H9 (cell line): Measurements from ENCODE around the gene CNOT9. TPM values are rescaled to one million over a fixed set of nuclear protein-coding genes. Genes with fewer than 3 reads are reported as not detected.
"Not testable (repeated sequence)": the region's sequence is repeated elsewhere in the genome, so short reads cannot be mapped to it uniquely, and the experiment has no call there.

Experiments used
- DNase-seq: peaks from one replicate; pipeline ENCODE4 v3.0.0-alpha.2; 2017
- H2AFZ ChIP-seq: one replicate; pipeline ENCODE4 v1.6.1; 2013; ENCODE audit warnings: mild to moderate bottlenecking, low read length, control low read depth, moderate library complexity
- H2AK5ac ChIP-seq: 2 replicates; pipeline ENCODE4 v1.6.1; 2013; ENCODE audit warnings: low read length, control low read depth, mixed read lengths; ENCODE audit not compliant: insufficient read length
- H2BK120ac ChIP-seq: one replicate; pipeline ENCODE4 v1.6.1; 2013; ENCODE audit warnings: low read depth, mild to moderate bottlenecking, low read length, control low read depth, inconsistent platforms; ENCODE audit not compliant: poor library complexity, severe bottlenecking
- H2BK12ac ChIP-seq: 2 replicates; pipeline ENCODE4 v1.6.1; 2013; ENCODE audit warnings: low read length, control low read depth, mixed read lengths, low read depth; ENCODE audit not compliant: insufficient read length
- H2BK15ac ChIP-seq: 2 replicates; pipeline ENCODE4 v1.6.1; 2013; ENCODE audit warnings: low read depth, low read length, control low read depth
- H2BK20ac ChIP-seq: one replicate; pipeline ENCODE4 v1.6.1; 2013; ENCODE audit warnings: low read depth, mild to moderate bottlenecking, low read length, control low read depth, inconsistent platforms; ENCODE audit not compliant: poor library complexity, severe bottlenecking
- H2BK5ac ChIP-seq: 2 replicates; pipeline ENCODE4 v1.6.1; 2013; ENCODE audit warnings: low read length, control low read depth, mixed read lengths; ENCODE audit not compliant: insufficient read length
- H3K14ac ChIP-seq: 2 replicates; pipeline ENCODE4 v1.6.1; 2013; ENCODE audit warnings: low read length, control low read depth; ENCODE audit not compliant: insufficient read depth
- H3K18ac ChIP-seq: 2 replicates; pipeline ENCODE4 v1.6.1; 2013; ENCODE audit warnings: low read depth, mild to moderate bottlenecking, mixed read lengths, low read length, control low read depth; ENCODE audit not compliant: insufficient read length
- H3K23ac ChIP-seq: 2 replicates; pipeline ENCODE4 v1.6.1; 2013; ENCODE audit warnings: low read length, control low read depth, mixed read lengths, low read depth; ENCODE audit not compliant: insufficient read length
- H3K23me2 ChIP-seq: 2 replicates; pipeline ENCODE4 v1.6.1; 2013; ENCODE audit warnings: low read depth, mild to moderate bottlenecking, mixed read lengths, low read length, control low read depth; ENCODE audit not compliant: insufficient read length, poor library complexity, severe bottlenecking
- H3K27ac ChIP-seq: 2 replicates; pipeline ENCODE4 v1.5.1; 2013; ENCODE audit warnings: low read length, control low read depth, mixed read lengths, low read depth; ENCODE audit not compliant: insufficient read length
- H3K27me3 ChIP-seq: 2 replicates; pipeline ENCODE4 v1.6.1; 2013; ENCODE audit warnings: low read length, control low read depth, inconsistent platforms; ENCODE audit not compliant: insufficient read depth
- H3K4ac ChIP-seq: 2 replicates; pipeline ENCODE4 v1.6.1; 2013; ENCODE audit warnings: low read depth, mild to moderate bottlenecking, control low read depth, inconsistent platforms, low read length, moderate library complexity
- H3K4me1 ChIP-seq: 2 replicates; pipeline ENCODE4 v1.6.1; 2013; ENCODE audit warnings: low read length, control low read depth, inconsistent platforms; ENCODE audit not compliant: insufficient read depth
- H3K4me2 ChIP-seq: 2 replicates; pipeline ENCODE4 v1.6.1; 2013; ENCODE audit warnings: low read length, control low read depth, mixed read lengths; ENCODE audit not compliant: insufficient read length, insufficient read depth
- H3K56ac ChIP-seq: 2 replicates; pipeline ENCODE4 v1.6.1; 2013; ENCODE audit warnings: low read depth, mild to moderate bottlenecking, mixed read lengths, low read length, control low read depth; ENCODE audit not compliant: insufficient read length
- H3K79me1 ChIP-seq: 2 replicates; pipeline ENCODE4 v1.6.1; 2013; ENCODE audit warnings: low read depth, mild to moderate bottlenecking, moderate library complexity, low read length, control low read depth, inconsistent platforms; ENCODE audit not compliant: insufficient read depth, poor library complexity, severe bottlenecking
- H3K79me2 ChIP-seq: 2 replicates; pipeline ENCODE4 v1.6.1; 2013; ENCODE audit warnings: low read length, control low read depth, inconsistent platforms; ENCODE audit not compliant: insufficient read depth
- H3K9ac ChIP-seq: 2 replicates; pipeline ENCODE4 v1.6.1; 2013; ENCODE audit warnings: low read length, control low read depth, mixed read lengths; ENCODE audit not compliant: insufficient read length; ENCODE audit errors: extremely low read depth
- H3K9me3 ChIP-seq: one replicate; pipeline ENCODE4 v1.6.1; 2013; ENCODE audit warnings: low read depth, low read length, inconsistent platforms; ENCODE audit not compliant: control insufficient read depth
- H3T11ph ChIP-seq: one replicate; pipeline ENCODE4 v1.6.1; 2013; ENCODE audit warnings: mild to moderate bottlenecking, low read length, control low read depth, inconsistent platforms
- H4K20me1 ChIP-seq: one replicate; pipeline ENCODE4 v1.6.1; 2013; ENCODE audit not compliant: control insufficient read depth, insufficient read length, insufficient read depth
- H4K5ac ChIP-seq: 2 replicates; pipeline ENCODE4 v1.6.1; 2013; ENCODE audit warnings: low read depth, mild to moderate bottlenecking, mixed read lengths, low read length, control low read depth; ENCODE audit not compliant: insufficient read length
- H4K8ac ChIP-seq: replicated peaks from 2 replicates; pipeline ENCODE4 v1.6.1; 2013; ENCODE audit warnings: low read length, control low read depth, mixed read lengths, low read depth; ENCODE audit not compliant: insufficient read length
- H4K91ac ChIP-seq: 2 replicates; pipeline ENCODE4 v1.6.1; 2013; ENCODE audit warnings: low read depth, mild to moderate bottlenecking, moderate library complexity, mixed read lengths, low read length, control low read depth; ENCODE audit not compliant: insufficient read length
- H3K27ac Mint-ChIP-seq, 3 experiments: 2 replicates in 2 of 3; 3 replicates in 1 of 3; pipeline ENCODE4 v1.8.0; 2020 to 2021; ENCODE audit warnings: mixed read lengths in 3 of 3, mild to moderate bottlenecking in 1 of 3, moderate library complexity in 1 of 3
- H3K27me3 Mint-ChIP-seq: 2 replicates; pipeline ENCODE4 v1.8.0; 2021; ENCODE audit warnings: low read depth, mild to moderate bottlenecking, moderate library complexity, mixed read lengths
- H3K36me3 Mint-ChIP-seq, 3 experiments: 2 replicates in 2 of 3; 3 replicates in 1 of 3; pipeline ENCODE4 v1.8.0; 2020 to 2021; ENCODE audit warnings: low read depth in 3 of 3, mixed read lengths in 3 of 3; ENCODE audit not compliant: insufficient read depth in 1 of 3
- H3K4me1 Mint-ChIP-seq, 2 experiments: 2 replicates each; pipeline ENCODE4 v1.8.0; 2020; ENCODE audit warnings: mixed read lengths in 2 of 2
- H3K4me3 Mint-ChIP-seq, 2 experiments: 2 replicates in 1 of 2; 3 replicates in 1 of 2; pipeline ENCODE4 v1.8.0; 2020 to 2021; ENCODE audit warnings: mild to moderate bottlenecking in 2 of 2, mixed read lengths in 2 of 2, moderate library complexity in 1 of 2
- H3K9me3 Mint-ChIP-seq, 2 experiments: 2 replicates in 1 of 2; 3 replicates in 1 of 2; pipeline ENCODE4 v1.8.0; 2020; ENCODE audit warnings: mild to moderate bottlenecking in 2 of 2, mixed read lengths in 2 of 2, moderate library complexity in 1 of 2
- CTCF ChIP-seq: fragments of 200-600 bp; sonication (generic); conservative IDR thresholded peaks from 3 replicates; pipeline ENCODE4 v1.8.0; 2021; ENCODE audit warnings: antibody characterized with exemption, mild to moderate bottlenecking
- WGBS: extraction: QIAGEN DNeasy Blood & Tissue Kit; methylation state at CpG from one replicate; pipeline ENCODE4 v1.1.7; 2013; ENCODE audit warnings: missing lambda C conversion rate, low lambda C conversion rate, mixed read lengths; ENCODE audit not compliant: insufficient read length; ENCODE audit errors: extremely low coverage; 5-methylcytosine and 5-hydroxymethylcytosine counted together
- total RNA-seq: library from RNA; stranded (reverse); gene quantifications from 2 replicates; pipeline ENCODE4 v1.2.1, GENCODE V29; 2021

The CNOT9 gene
- total RNA-seq, 1 experiment from 2014 or later, result 91.2 TPM

DNA sequence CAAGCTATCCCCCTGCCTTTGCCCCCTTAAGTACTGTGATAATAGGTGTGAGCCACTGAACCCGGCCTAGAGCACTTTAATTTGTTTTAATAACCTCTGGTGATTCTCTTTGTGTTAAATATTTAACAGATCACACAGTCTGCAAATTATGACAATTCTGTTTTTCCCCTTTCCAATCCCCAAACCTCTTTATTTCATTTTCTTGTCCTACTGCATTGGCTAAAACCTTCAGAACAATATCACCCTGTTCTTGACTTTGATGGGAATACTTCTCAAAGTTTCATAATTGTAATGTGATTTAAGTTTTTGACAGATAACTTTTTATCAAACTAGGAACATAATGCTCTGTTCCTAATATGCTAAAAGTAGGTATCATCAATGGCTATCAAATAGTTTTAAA, 45.0 kb upstream of the CNOT9 start:
- H3K4me2 ChIP-seq, result no peak overlapping the region
- H3K9ac ChIP-seq, result no peak overlapping the region
- H4K5ac ChIP-seq, result no peak overlapping the region
- no peak overlapping the region for H3K23ac ChIP-seq
- H2BK20ac ChIP-seq, result no peak overlapping the region
- no peak overlapping the region for H3K4ac ChIP-seq
- H4K91ac ChIP-seq, result no peak overlapping the region
- no peak overlapping the region for H2AFZ ChIP-seq
- no peak overlapping the region for H3K14ac ChIP-seq
- H3K27ac Mint-ChIP-seq, result no peak overlapping the region
- no peak for TF ChIP-seq CTCF
- no peaks in the 10 kb centered on the region for H3K4me1 ChIP-seq
- no peak overlapping the region for H2BK12ac ChIP-seq
- no peaks in the 10 kb centered on the region for H3K27me3 ChIP-seq
- no peaks in the 10 kb centered on the region for H4K20me1 ChIP-seq
- H3K79me2 ChIP-seq, result no peaks in the 10 kb centered on the region
- H2BK120ac ChIP-seq, result no peak overlapping the region
- no peak overlapping the region for H2BK5ac ChIP-seq
- no peaks in the 10 kb centered on the region for H3K4me1 Mint-ChIP-seq
- no CpG with 5 or more reads among the region's 1 CpG for WGBS
- no peak overlapping the region for H3K27ac ChIP-seq
- H3K9me3 Mint-ChIP-seq, result peaks cover 2 to 6% of the 10 kb centered on the region in 2 experiments; a peak in 3 of 5 replicates
- H3K9me3 ChIP-seq, result no peaks in the 10 kb centered on the region
- no peak overlapping the region for H2BK15ac ChIP-seq
- H3K56ac ChIP-seq, result no peak overlapping the region
- H3K27me3 Mint-ChIP-seq, result no peaks in the 10 kb centered on the region
- H3T11ph ChIP-seq, result no peak overlapping the region
- H3K4me3 Mint-ChIP-seq, result no peak overlapping the region
- peaks cover 36 to 66% (median 58%) of the 10 kb centered on the region in 3 experiments for H3K36me3 Mint-ChIP-seq
- H4K8ac ChIP-seq, result no peak overlapping the region
- H3K23me2 ChIP-seq, result no peaks in the 10 kb centered on the region
- no peak for DNase-seq
- H3K79me1 ChIP-seq, result no peaks in the 10 kb centered on the region
- no peak overlapping the region for H2AK5ac ChIP-seq
- H3K18ac ChIP-seq, result no peak overlapping the region

DNA sequence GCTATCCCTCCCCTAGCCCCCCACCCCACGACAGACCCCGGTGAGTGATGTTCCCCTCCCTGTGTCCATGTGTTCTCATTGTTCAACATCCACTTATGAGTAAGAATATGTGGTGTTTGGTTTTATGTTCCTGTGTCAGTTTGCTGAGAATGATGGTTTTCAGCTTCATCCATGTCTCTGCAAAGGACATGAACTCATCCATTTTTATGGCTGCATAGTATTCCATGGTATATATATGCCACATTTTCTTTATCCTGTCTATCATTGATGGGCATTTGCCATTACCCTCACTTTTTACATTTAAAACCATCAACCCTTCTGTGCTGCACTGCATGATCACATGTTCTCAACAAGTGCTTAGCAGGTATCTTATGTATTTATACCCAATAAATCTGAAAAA, 40.2 kb upstream of the CNOT9 start:
- H4K20me1 ChIP-seq, H2AK5ac ChIP-seq, H4K5ac ChIP-seq, H3K18ac ChIP-seq, DNase-seq, H2BK12ac ChIP-seq, H3K27ac ChIP-seq, H3K79me1 ChIP-seq, H3K79me2 ChIP-seq, H3K9me3 Mint-ChIP-seq, H4K8ac ChIP-seq, H2BK15ac ChIP-seq, H2BK20ac ChIP-seq, H2AFZ ChIP-seq, H3K14ac ChIP-seq, H2BK120ac ChIP-seq, H3K4me1 ChIP-seq, H3K4me1 Mint-ChIP-seq, H4K91ac ChIP-seq, H3K9ac ChIP-seq, H3K4me2 ChIP-seq, H2BK5ac ChIP-seq, H3K27ac Mint-ChIP-seq, H3K4me3 Mint-ChIP-seq, H3K9me3 ChIP-seq, H3K23ac ChIP-seq, H3K56ac ChIP-seq, H3K27me3 Mint-ChIP-seq, H3T11ph ChIP-seq, H3K23me2 ChIP-seq, H3K4ac ChIP-seq, H3K27me3 ChIP-seq: not testable (repeated sequence)
- WGBS, result no CpG with 5 or more reads among the region's 2 CpGs
- peaks cover 64 to 90% (median 88%) of the 10 kb centered on the region in 3 experiments for H3K36me3 Mint-ChIP-seq
